ENCODE measurements around the gene KIF6.

- TF ChIP-seq, protein P1, sequence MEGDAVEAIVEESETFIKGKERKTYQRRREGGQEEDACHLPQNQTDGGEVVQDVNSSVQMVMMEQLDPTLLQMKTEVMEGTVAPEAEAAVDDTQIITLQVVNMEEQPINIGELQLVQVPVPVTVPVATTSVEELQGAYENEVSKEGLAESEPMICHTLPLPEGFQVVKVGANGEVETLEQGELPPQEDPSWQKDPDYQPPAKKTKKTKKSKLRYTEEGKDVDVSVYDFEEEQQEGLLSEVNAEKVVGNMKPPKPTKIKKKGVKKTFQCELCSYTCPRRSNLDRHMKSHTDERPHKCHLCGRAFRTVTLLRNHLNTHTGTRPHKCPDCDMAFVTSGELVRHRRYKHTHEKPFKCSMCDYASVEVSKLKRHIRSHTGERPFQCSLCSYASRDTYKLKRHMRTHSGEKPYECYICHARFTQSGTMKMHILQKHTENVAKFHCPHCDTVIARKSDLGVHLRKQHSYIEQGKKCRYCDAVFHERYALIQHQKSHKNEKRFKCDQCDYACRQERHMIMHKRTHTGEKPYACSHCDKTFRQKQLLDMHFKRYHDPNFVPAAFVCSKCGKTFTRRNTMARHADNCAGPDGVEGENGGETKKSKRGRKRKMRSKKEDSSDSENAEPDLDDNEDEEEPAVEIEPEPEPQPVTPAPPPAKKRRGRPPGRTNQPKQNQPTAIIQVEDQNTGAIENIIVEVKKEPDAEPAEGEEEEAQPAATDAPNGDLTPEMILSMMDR (IDR thresholded peaks at IDR 0.05), result no peak
- TF ChIP-seq EZH2 (IDR thresholded peaks at IDR 0.05; ENCODE audit: borderline replicate concordance, insufficient read depth, low read depth, low read length, poor library complexity, severe bottlenecking), result no peak
These were observed 248.5 kb downstream of the KIF6 start for GRCh38 chr6:39476670-39477069.

Measured in B cell (primary cell).